Glomerular endothelial cell (primary cell): ENCODE measurements around the gene ZNF800. TPM values are rescaled to one million over a fixed set of nuclear protein-coding genes. Genes with fewer than 3 reads are reported as not detected.

Experiments
- DNase-seq: peaks from one replicate; pipeline ENCODE4 v3.0.0-alpha.2; 2011; ENCODE audit warnings: low read depth, low spot score; ENCODE audit errors: extremely low read depth
- total RNA-seq: library from RNA; depleted of rRNA; stranded (reverse); fragments of >200 nt; gene quantifications from 2 replicates; pipeline ENCODE4 v1.2.3, GENCODE V29; 2015

The ZNF800 gene
- total RNA-seq, 1 donor from 2014 or later = 34.4 TPM

DNA sequence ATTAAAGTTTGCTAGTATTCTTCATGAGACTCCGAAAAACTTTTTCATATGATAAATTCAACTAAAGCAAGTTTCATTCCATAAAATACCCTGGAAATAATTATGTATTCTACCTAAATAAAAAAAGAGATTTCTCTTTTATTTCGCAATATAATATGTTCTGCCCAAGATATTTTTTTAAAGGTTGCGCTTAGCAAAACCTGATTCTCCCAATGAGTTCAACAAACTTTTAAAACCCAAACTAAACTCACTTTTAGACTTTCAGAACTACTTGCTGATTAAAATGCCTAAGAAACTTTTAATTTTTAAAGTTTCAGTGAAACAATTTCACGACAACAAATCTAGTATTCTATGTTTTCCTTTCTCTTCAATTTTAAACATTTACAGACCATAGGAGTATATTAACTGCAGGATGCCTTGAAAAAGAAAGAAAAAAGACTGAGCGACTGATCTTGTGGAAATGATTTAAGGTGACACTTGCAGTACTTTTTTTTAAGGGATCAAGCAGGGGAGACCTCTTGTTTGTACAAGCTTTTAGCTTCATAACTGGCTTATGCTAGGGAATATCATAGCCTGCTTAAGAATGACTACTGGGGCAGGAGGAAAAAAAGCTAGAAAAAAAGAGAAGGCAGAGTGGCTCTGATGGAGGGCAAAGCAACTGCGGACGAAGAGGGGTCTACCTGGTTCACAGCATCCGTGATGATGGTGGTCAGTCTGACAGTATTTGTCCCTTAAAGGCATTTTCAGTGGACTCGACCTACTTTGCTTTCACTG lies 1.5 kb downstream of the ZNF800 start:
- DNase-seq = no peak

- no peak for DNase-seq
Observed at GRCh38 chr7:127390186-127390816, 2.2 kb downstream of the ZNF800 start.

GRCh38 chr7:127389321-127389720 lies 3.2 kb downstream of the ZNF800 start:
- DNase-seq = no peak

DNA sequence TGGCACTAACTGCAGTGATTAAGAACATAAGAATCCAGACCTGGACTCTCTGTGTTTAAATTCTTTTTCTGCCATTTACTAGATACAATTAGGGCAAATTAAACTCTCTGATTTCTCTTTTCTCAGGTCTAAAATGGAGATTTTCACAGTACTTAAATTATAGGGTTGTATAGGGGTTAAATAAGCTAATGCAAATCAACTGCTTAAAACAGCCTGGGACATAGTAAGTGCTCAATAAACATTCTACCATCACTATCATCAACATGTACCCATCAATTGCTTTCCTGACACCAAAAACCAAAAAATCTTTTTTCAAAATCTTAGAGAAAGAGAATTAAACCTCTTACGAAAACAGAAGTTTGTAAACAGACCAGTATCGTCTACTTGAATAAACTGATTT lies 4.5 kb downstream of the ZNF800 start:
- no peak for DNase-seq

- no peak for DNase-seq
Observed at GRCh38 chr7:127383123-127383835, 9.2 kb downstream of the ZNF800 start.

DNA sequence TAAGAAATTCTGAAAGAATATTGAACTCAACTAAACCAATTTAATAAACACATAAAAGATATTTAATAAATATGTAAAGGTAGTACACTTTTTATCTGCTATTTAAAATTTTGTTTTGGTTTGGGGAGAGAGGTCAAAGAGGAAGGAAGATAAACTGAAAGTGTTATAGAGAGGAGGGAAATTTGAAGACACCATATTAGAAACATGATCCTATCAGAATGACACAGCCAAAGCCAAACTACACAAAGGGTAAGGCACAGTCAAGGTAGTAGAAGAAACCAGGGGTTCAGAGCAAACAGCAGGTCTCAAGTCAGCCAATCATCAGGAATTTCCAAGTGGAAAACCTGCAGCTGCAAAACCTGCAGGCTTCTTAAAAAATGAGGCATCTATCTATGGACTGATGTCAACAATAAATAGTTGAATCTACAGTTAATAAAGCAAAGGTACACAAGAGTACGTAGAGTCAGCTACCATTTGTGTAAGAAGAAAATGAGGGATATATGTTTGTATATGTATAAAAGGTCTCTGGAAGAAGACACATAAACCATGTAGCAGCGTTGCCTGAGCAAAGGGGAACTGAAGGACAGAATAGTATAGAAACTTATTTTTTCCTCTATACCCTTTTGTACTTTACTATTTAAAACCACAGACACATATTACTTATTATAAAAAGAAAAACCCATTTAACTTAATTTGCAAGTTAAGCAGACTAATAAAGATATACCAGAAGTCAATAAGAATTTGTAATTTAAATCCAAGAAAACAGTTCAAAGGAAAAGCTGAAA lies 10.0 kb downstream of the ZNF800 start:
- DNase-seq = no peak

GRCh38 chr7:127380479-127380878 lies 12.0 kb downstream of the ZNF800 start:
- DNase-seq = no peak

DNA sequence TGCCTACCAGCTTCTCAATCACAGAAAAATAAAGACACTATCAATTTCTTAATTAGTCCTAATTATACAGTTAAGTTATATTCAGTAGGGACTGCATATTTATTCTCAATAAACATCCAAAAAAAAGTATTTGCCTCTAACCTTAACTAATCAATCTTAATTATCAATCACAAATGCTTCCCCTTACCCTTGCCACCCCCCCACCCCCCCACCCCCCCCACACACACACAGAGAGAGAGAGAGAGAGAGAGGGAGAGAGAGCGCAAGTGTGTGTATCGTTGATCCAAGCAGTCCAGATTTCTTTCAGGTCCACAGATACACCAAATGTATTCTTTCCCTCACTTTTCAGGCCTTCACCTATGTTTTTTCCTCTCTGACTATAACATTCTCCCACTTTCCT lies 12.9 kb downstream of the ZNF800 start:
- DNase-seq = no peak

DNA sequence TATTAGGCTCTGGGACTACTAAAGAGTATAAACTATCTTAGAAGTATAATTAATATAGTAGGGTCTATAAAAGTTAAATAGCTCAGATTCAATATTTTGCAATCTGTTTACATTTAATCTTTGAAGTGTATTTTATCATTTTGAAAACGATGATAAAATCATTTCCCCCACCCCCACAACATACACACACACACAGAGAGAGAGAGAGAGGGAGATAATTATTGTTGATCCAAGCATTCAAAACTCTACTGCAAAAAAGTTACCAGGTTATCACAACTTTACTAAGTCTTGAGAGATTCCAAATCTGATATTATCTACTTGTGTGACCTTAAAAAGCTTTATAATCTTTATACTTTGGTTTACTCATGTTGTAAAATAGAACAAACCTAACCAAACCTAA lies 14.0 kb downstream of the ZNF800 start:
- no peak for DNase-seq

DNA sequence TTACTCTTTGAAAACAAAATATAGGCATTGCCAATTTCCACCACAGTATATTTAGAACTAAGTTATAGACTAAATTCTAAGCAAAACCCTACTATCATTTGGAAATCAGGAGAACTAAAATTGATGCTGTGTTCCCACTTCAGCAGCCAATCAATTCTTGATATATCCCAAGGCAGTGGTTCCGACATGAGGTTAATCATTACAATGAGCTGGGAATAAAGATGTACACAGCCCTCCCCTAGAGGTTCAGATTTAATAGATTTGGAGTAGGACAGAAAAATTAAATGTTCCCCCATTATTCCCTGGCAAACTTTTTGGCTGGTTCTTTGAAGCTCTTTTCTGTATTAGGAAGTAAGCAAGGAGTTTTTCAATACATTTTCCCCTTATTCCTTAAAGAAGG lies 15.1 kb downstream of the ZNF800 start:
- DNase-seq = no peak

DNA sequence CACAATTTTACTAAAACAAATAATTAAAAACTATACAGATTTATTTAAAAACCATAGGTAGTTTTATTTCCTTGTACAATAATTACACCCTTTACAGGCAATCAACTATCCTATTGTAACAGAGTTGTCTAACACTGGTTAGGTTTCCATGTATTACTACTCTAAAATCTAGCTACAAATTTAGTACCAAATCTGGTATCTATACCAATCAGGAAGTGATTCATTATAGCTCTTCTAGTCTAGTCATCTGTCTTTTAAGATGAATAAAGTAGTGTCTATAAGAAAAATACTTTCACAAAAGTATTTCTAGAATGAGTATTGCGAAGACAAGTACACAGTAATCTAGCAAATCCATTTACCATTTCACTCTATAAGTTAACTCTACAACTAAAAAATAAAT lies 16.9 kb downstream of the ZNF800 start:
- no peak for DNase-seq

- no peak for DNase-seq
Observed at GRCh38 chr7:127367679-127368078, 24.8 kb downstream of the ZNF800 start.

DNA sequence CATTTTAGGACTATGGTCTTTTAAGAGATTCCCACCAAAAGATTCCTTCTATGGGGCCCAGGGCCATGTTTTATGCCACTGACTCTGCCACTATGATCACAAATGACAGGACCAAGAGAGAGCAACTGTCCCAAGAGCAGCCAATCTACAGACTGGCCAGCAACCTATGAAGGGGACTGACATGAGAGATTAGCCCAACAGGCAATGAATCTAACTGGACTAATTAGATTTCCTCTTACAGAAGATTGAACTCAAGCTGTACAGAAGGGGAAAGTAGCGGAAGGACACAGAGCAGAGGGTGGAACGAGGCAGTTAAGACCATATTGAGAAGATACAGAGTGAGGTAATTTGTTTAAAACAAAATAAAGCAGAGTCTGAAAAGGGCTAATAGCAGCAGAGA lies 25.8 kb downstream of the ZNF800 start:
- DNase-seq = no peak

DNA sequence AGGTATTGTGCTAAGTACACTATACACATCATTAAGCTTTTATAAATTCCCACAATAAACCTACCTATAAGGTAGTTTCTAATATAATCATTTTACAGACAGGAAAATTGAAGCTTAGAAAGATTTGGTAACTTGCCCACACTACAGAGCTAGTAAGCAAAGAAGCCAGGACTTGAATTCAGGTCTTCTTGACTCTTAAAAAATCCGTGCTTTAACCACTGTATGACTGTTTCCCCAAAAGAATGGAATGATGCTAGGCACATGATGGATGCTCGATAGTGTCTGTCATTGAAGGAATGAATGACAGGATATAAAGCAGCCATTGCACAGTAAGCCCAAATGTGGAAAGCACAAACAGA lies 26.6 kb downstream of the ZNF800 start:
- DNase-seq = no peak

DNA sequence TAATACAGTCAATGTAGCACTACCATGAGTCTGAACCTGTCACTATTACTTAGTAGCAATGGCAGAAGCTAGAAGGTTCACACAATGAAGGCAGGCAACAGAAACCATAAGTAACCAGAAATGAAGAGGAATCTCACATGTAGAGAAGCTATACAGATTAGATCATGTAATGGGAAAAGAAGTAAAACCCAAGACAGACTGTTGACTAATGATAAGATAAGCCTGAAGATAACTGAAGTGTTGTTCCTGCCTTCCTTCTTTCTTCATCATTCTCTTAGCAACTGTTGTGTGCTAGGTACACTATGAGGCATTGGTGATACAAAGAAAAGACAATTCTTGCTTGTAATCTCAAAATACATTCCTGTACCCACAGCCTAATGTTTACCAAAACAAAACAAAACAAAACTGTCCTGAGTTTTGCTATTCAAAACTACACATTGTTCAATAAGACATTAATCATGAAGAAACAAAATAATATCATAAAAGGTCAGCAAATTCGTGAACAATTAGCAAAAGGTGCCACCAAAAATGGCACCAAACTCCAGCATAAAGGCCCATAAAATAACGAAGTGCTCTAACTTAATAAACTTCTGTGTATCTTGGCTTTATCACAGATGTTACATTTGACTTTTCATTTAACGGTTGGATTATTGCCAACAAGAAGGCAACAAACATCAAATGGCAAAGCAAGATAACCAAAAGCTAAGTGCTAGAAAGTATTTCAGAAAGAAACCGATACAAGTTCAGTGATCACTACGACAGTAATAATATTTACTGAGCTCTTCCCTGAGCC lies 27.1 kb downstream of the ZNF800 start:
- no peak for DNase-seq

DNA sequence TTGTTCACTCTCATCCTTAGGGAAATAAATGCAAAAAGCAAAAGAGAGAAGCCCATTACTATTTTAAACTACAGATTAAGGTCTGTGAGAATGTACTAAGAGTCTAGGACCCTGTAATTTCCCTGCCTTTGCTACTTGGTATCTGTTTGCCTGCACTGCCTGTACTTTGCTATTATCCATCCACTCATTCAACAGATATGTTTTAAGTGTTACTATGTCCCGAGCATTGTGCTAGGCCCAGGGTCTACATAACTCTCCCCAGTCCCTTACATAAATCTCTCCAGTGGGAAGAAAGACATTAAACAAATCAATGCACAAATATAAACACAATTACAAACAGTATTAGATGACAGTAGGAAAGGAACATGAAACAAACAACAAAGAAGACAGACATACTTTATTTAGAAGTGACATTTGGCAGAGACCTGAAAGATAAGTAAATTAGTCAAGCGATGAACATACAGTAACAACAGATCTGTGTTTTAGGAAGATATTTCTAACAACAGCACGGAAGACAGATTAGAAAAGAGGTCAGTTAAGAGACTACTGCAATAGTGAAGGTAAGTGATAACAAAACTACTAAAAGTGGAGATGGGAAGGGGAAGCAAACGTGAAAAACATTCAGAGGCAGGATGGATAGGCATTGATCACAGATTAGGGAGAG lies 30.0 kb downstream of the ZNF800 start:
- DNase-seq = no peak

DNA sequence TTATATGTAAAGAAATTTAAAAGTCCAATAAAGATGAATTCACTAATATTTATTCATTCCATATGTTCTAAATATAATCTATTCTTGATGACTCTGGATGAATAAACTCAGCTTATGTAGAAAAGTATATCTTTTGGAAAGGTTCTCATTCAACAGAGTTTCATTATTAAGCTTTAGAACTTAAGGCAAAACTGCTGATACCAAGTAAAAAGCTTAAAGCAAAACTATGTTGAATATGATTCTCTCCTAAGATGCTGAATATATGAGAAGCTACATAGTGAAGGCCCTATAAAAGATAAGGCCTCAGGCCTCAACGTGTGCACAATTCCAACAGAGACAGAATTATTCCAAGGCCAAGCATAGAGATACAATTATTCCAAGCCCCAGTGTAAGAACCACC lies 30.8 kb downstream of the ZNF800 start:
- DNase-seq = no peak

GRCh38 chr7:127359011-127359410 lies 33.5 kb downstream of the ZNF800 start:
- no peak for DNase-seq

GRCh38 chr7:127353897-127354296 lies 38.6 kb downstream of the ZNF800 start:
- no peak for DNase-seq

DNA sequence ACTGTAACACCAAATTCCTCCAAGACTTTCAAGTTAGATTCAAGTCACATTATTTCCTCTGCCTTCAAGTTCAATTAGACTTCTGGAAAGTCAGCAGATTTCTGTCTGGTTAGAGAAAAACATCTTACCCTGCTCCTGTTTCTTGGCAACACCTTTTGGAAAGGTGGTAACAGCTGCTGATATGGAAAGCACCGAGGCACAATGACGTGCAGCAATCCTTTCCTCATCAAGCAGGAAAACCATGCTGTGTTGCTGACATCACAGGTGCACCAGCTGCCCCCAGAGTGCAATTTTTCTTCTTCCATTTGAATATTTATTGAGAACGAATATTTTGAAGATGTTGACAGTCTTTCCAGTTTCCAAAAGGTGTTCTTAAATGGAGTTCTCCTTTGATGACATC lies 41.9 kb downstream of the ZNF800 start:
- DNase-seq = no peak
